RKO (cell line): Measurements from ENCODE around the gene SMPDL3A.
A peak's percentile ranks its signal among the peaks of the same experiment; 100 is the strongest.
"Not testable (repeated sequence)": the region's sequence is repeated elsewhere in the genome, so short reads cannot be mapped to it uniquely, and the experiment has no call there.

ENCODE experiments used
- DNase-seq: peaks from one replicate; pipeline ENCODE4 v3.0.0-alpha.2; 2016; ENCODE audit warnings: low spot score

The SMPDL3A gene

GRCh38 chr6:122789182-122790027 lies at the start of gene SMPDL3A:
Gene SMPDL3A, plus strand, starts transcription at chr6:122789258. Its CDS starts 89 bp downstream, at chr6:122789347.
- DNase-seq = peak; percentile 87

GRCh38 chr6:122740091-122740490 lies 49.0 kb upstream of the SMPDL3A start:
- DNase-seq = no peak

GRCh38 chr6:122740936-122741335 lies 48.1 kb upstream of the SMPDL3A start:
- no peak for DNase-seq

GRCh38 chr6:122744247-122744646 lies 44.8 kb upstream of the SMPDL3A start:
- not testable (repeated sequence) for DNase-seq

- not testable (repeated sequence) for DNase-seq
Measured at GRCh38 chr6:122744856-122745255, 44.2 kb upstream of the SMPDL3A start.

- no peak for DNase-seq
Measured at GRCh38 chr6:122746688-122747087, 42.4 kb upstream of the SMPDL3A start.

GRCh38 chr6:122747573-122747972 lies 41.5 kb upstream of the SMPDL3A start:
- DNase-seq = no peak

- not testable (repeated sequence) for DNase-seq
Measured at GRCh38 chr6:122748945-122749344, 40.1 kb upstream of the SMPDL3A start.

- no peak for DNase-seq
Measured at GRCh38 chr6:122749451-122750050, 39.5 kb upstream of the SMPDL3A start.

GRCh38 chr6:122751326-122751725 lies 37.7 kb upstream of the SMPDL3A start:
- no peak for DNase-seq

GRCh38 chr6:122752459-122752858 lies 36.6 kb upstream of the SMPDL3A start:
- no peak for DNase-seq

GRCh38 chr6:122753000-122753687 lies 35.9 kb upstream of the SMPDL3A start:
- no peak for DNase-seq

GRCh38 chr6:122753688-122754056 lies 35.4 kb upstream of the SMPDL3A start:
- DNase-seq = no peak

- DNase-seq = no peak
Measured at GRCh38 chr6:122754191-122754731, 34.8 kb upstream of the SMPDL3A start.

GRCh38 chr6:122755901-122756300 lies 33.2 kb upstream of the SMPDL3A start:
- DNase-seq = no peak

GRCh38 chr6:122758927-122759334 lies 30.1 kb upstream of the SMPDL3A start:
- DNase-seq = no peak

- no peak for DNase-seq
Measured at GRCh38 chr6:122760330-122760729, 28.7 kb upstream of the SMPDL3A start.

- DNase-seq = no peak
Measured at GRCh38 chr6:122766256-122766655, 22.8 kb upstream of the SMPDL3A start.

- DNase-seq = no peak
Measured at GRCh38 chr6:122770835-122771601, 18.0 kb upstream of the SMPDL3A start.

- no peak for DNase-seq
Measured at GRCh38 chr6:122772724-122773415, 16.2 kb upstream of the SMPDL3A start.

GRCh38 chr6:122775975-122776374 lies 13.1 kb upstream of the SMPDL3A start:
- no peak for DNase-seq
